Measurements from ENCODE around the gene BCAS2. TPM values are rescaled to one million over a fixed set of nuclear protein-coding genes. Genes with fewer than 3 reads are reported as not detected.
A peak's percentile ranks its signal among the peaks of the same experiment; 100 is the strongest.

BCAS2 gene
- total and polyA plus RNA-seq, 2 experiments from 2014 or later = 44.4 to 67.1 TPM

DNA sequence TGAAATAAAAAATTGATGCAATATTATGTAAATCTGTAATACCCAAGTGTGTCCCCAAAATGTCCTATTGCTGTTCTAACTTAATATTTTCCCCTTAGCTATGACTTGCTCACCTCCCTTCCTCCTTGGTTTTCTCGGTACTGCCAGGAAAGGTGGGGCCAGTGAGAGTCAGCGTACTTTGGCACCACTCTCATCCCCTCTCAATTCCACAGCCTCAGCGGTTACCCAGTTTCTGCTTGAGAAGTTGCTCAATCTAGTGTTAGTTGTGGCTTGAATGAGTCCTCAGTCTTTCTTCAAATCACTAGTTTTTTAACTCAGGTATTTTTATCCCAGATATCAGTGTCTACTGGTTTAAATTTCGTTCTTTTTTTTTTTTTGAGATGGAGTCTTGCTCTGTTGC is 32.3 kb downstream of the BCAS2 start:
- Histone ChIP-seq H3K9ac (no peak overlapping the region), H3K79me2 (ENCODE audit: insufficient read depth) (no peaks in the 10 kb centered on the region), H2AFZ (no peak overlapping the region), H3K9me3 (ENCODE audit: low read depth) (no peaks in the 10 kb centered on the region), H3K27ac (no peak overlapping the region), H3K9me2 (ENCODE audit: insufficient read depth) (no peaks in the 10 kb centered on the region), H3K4me2 (ENCODE audit: unreplicated experiment) (no peak overlapping the region), H3K4me1 (ENCODE audit: insufficient read depth) (no peaks in the 10 kb centered on the region), H4K20me1 (ENCODE audit: insufficient read depth) (no peaks in the 10 kb centered on the region), H3K36me3 (ENCODE audit: low read depth) (no peaks in the 10 kb centered on the region), H3K4me3 (no peak overlapping the region), H3K27me3 (replicated peaks; ENCODE audit: insufficient read depth) (no peaks in the 10 kb centered on the region), H3F3A (ENCODE audit: insufficient read depth) (no peaks in the 10 kb centered on the region)
- no peak for TF ChIP-seq EZH2 (IDR thresholded peaks at IDR 0.05; ENCODE audit: insufficient read depth, poor library complexity, severe bottlenecking)
- no peak for TF ChIP-seq EZH2phosphoT487 (IDR thresholded peaks at IDR 0.05; ENCODE audit: insufficient read depth, low read depth)
- in situ Hi-C loops (cut with MboI) = no loop called here
- DNase-seq = peak; percentile 43
- WGBS, 2 experiments (ENCODE audit: low coverage in 1 of 2, low lambda C conversion rate in 2 of 2, missing lambda C conversion rate in 2 of 2) = 41 to 42% methylated on average over 4 of the region's 4 CpGs

DNA sequence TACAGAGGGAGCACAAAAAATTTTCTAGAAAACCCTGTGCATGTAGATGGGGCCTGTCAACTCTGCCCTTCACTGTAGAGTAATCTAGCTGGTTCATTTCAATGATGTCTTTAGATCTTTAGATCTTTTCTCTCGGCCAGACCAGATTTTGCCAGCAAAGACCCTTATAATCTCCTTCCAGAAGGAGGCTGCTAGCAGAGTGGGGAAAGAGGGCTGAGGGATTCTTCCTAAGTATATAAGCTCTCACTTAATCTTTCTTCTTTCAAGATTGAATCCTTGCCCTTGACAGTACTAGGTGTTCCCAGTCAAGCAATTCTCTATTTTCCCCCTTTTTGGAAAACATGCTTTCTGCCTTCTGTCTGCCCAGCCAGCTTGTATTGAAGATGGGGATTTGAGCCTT is 34.3 kb downstream of the BCAS2 start:
- no peaks in the 10 kb centered on the region for H3K27me3 ChIP-seq (replicated peaks; ENCODE audit: insufficient read depth)
- TF ChIP-seq EZH2phosphoT487 (IDR thresholded peaks at IDR 0.05; ENCODE audit: insufficient read depth, low read depth) (no peak), EZH2 (IDR thresholded peaks at IDR 0.05; ENCODE audit: insufficient read depth, poor library complexity, severe bottlenecking) (no peak)
- no peak overlapping the region for H3K4me2 ChIP-seq (ENCODE audit: unreplicated experiment)
- no peak overlapping the region for H3K27ac ChIP-seq
- no peaks in the 10 kb centered on the region for H3K36me3 ChIP-seq (ENCODE audit: low read depth)
- WGBS, 2 experiments (ENCODE audit: low coverage in 1 of 2, low lambda C conversion rate in 2 of 2, missing lambda C conversion rate in 2 of 2) = 63 to 65% methylated on average over 1 of the region's 1 CpG
- no peak overlapping the region for H3K9ac ChIP-seq
- H2AFZ ChIP-seq = no peak overlapping the region
- in situ Hi-C loops (cut with MboI) = no loop called here
- H3K4me3 ChIP-seq = no peak overlapping the region
- no peaks in the 10 kb centered on the region for H3K9me3 ChIP-seq (ENCODE audit: low read depth)
- no peak for DNase-seq
- H4K20me1 ChIP-seq (ENCODE audit: insufficient read depth) = no peaks in the 10 kb centered on the region
- H3K79me2 ChIP-seq (ENCODE audit: insufficient read depth) = no peaks in the 10 kb centered on the region
- no peaks in the 10 kb centered on the region for H3F3A ChIP-seq (ENCODE audit: insufficient read depth)
- H3K9me2 ChIP-seq (ENCODE audit: insufficient read depth) = no peaks in the 10 kb centered on the region
- no peaks in the 10 kb centered on the region for H3K4me1 ChIP-seq (ENCODE audit: insufficient read depth)

DNA sequence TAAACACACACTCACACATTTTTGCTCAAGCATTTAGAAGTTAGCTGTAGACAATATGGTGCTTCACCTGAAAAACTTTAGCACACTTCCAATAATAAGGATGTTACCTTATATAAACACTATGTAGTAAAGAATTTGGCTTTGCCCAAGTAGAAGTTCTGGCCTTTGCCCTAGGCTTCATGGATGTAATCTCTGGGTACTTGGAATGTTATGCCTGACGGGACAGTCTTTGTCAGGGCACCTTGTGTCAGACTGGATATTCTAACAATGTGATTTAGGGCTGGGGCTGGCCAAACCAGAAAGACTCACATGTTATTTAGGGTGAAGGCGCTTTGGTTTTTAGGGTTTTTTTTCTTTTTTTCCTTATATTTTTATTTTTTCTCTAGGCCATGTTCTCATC is 35.6 kb downstream of the BCAS2 start:
- Histone ChIP-seq H3K4me2 (ENCODE audit: unreplicated experiment) (no peak overlapping the region), H4K20me1 (ENCODE audit: insufficient read depth) (no peaks in the 10 kb centered on the region), H2AFZ (no peak overlapping the region), H3F3A (ENCODE audit: insufficient read depth) (no peaks in the 10 kb centered on the region), H3K4me1 (ENCODE audit: insufficient read depth) (no peaks in the 10 kb centered on the region), H3K27ac (no peak overlapping the region), H3K9ac (no peak overlapping the region), H3K9me2 (ENCODE audit: insufficient read depth) (no peaks in the 10 kb centered on the region), H3K9me3 (ENCODE audit: low read depth) (no peaks in the 10 kb centered on the region), H3K79me2 (ENCODE audit: insufficient read depth) (no peaks in the 10 kb centered on the region), H3K27me3 (replicated peaks; ENCODE audit: insufficient read depth) (no peaks in the 10 kb centered on the region), H3K36me3 (ENCODE audit: low read depth) (no peaks in the 10 kb centered on the region), H3K4me3 (no peak overlapping the region)
- in situ Hi-C loops (cut with MboI) = no loop called here
- 81 to 90% methylated on average over 2 of the region's 2 CpGs for WGBS, 2 experiments (ENCODE audit: low coverage in 1 of 2, low lambda C conversion rate in 2 of 2, missing lambda C conversion rate in 2 of 2)
- no peak for DNase-seq
- TF ChIP-seq EZH2 (IDR thresholded peaks at IDR 0.05; ENCODE audit: insufficient read depth, poor library complexity, severe bottlenecking) (no peak), EZH2phosphoT487 (IDR thresholded peaks at IDR 0.05; ENCODE audit: insufficient read depth, low read depth) (no peak)

DNA sequence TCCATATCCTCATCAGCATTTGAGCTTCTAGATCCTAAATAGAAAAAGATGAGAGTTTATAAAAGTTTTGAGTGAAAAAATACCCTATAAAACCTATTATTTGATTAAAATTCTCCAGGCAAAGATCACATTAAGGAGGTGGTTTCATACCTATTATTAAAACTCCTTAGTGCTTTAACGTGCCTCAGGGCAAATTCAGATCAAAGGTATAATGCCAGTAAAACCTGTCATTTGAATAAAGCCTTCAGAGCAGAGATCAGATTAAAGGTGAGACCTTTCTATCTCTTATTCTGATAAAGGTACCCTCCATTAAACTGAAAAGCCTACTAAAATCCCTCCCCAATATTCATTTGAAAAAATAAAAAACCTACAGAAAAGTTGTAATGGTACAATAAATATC is 36.1 kb downstream of the BCAS2 start:
- no peak overlapping the region for H3K4me3 ChIP-seq
- H3K9ac ChIP-seq = no peak overlapping the region
- H4K20me1 ChIP-seq (ENCODE audit: insufficient read depth) = no peaks in the 10 kb centered on the region
- H2AFZ ChIP-seq = no peak overlapping the region
- H3K4me1 ChIP-seq (ENCODE audit: insufficient read depth) = no peaks in the 10 kb centered on the region
- no peaks in the 10 kb centered on the region for H3K9me2 ChIP-seq (ENCODE audit: insufficient read depth)
- H3K36me3 ChIP-seq (ENCODE audit: low read depth) = no peaks in the 10 kb centered on the region
- no peak overlapping the region for H3K27ac ChIP-seq
- in situ Hi-C loops (cut with MboI) = no loop called here
- no peaks in the 10 kb centered on the region for H3K27me3 ChIP-seq (replicated peaks; ENCODE audit: insufficient read depth)
- H3K4me2 ChIP-seq (ENCODE audit: unreplicated experiment) = no peak overlapping the region
- no peaks in the 10 kb centered on the region for H3K9me3 ChIP-seq (ENCODE audit: low read depth)
- TF ChIP-seq EZH2phosphoT487 (IDR thresholded peaks at IDR 0.05; ENCODE audit: insufficient read depth, low read depth) = no peak
- no peak for TF ChIP-seq EZH2 (IDR thresholded peaks at IDR 0.05; ENCODE audit: insufficient read depth, poor library complexity, severe bottlenecking)
- H3K79me2 ChIP-seq (ENCODE audit: insufficient read depth) = no peaks in the 10 kb centered on the region
- DNase-seq = no peak
- 24 to 52% methylated on average over 1 of the region's 1 CpG for WGBS, 2 experiments (ENCODE audit: low coverage in 1 of 2, low lambda C conversion rate in 2 of 2, missing lambda C conversion rate in 2 of 2)
- no peaks in the 10 kb centered on the region for H3F3A ChIP-seq (ENCODE audit: insufficient read depth)

DNA sequence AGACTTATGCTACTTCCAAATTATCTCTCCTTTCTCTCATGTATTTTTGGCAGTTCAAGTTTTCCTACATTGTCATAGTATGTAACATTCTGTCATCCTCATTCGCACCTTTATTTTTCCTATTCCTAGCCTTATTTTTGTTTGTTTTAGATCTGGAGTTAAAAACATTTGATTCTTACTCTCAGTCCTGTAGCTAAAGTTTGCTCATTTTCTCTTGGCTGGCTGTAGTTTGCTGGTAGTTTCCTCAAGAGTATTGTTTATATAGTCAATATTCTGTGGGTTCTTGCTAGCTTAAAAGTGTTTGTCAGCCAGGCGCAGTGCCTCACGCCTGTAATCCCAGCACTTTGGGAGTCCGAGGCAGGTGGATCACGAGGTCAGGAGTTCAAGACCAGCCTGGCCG is 40.6 kb downstream of the BCAS2 start:
- Histone ChIP-seq H3K79me2 (ENCODE audit: insufficient read depth) (no peaks in the 10 kb centered on the region), H3K27ac (no peak overlapping the region), H3K9me3 (ENCODE audit: low read depth) (no peaks in the 10 kb centered on the region), H3K9ac (no peak overlapping the region), H3K4me1 (ENCODE audit: insufficient read depth) (no peaks in the 10 kb centered on the region), H3K4me3 (no peak overlapping the region), H4K20me1 (ENCODE audit: insufficient read depth) (no peaks in the 10 kb centered on the region), H3K36me3 (ENCODE audit: low read depth) (no peaks in the 10 kb centered on the region), H2AFZ (no peak overlapping the region), H3K4me2 (ENCODE audit: unreplicated experiment) (no peak overlapping the region), H3F3A (ENCODE audit: insufficient read depth) (no peaks in the 10 kb centered on the region), H3K27me3 (replicated peaks; ENCODE audit: insufficient read depth) (no peaks in the 10 kb centered on the region), H3K9me2 (ENCODE audit: insufficient read depth) (no peaks in the 10 kb centered on the region)
- 57 to 68% methylated on average over 6 of the region's 6 CpGs for WGBS, 2 experiments (ENCODE audit: low coverage in 1 of 2, low lambda C conversion rate in 2 of 2, missing lambda C conversion rate in 2 of 2)
- TF ChIP-seq EZH2phosphoT487 (IDR thresholded peaks at IDR 0.05; ENCODE audit: insufficient read depth, low read depth) = no peak
- no peak for TF ChIP-seq EZH2 (IDR thresholded peaks at IDR 0.05; ENCODE audit: insufficient read depth, poor library complexity, severe bottlenecking)
- no peak for DNase-seq
- in situ Hi-C loops (cut with MboI) = no loop called here

All from GM23248 (cell line).